Karpas-422 (cell line): ENCODE results near the gene GATB. TPM values are rescaled to one million over a fixed set of nuclear protein-coding genes. Genes with fewer than 3 reads are reported as not detected.

Experiments
- DNase-seq: peaks from one replicate; pipeline ENCODE4 v3.0.0-alpha.2; 2015
- H2AFZ ChIP-seq: fragments of 200-600 bp; sonication (generic); 2 replicates; pipeline ENCODE4 v1.6.1; 2014; ENCODE audit warnings: antibody characterized with exemption, low read length, mixed read lengths
- H3K27ac ChIP-seq: fragments of 200-600 bp; sonication (generic); 2 replicates; pipeline ENCODE4 v1.5.1; 2014; ENCODE audit warnings: mild to moderate bottlenecking, low read length, moderate library complexity
- H3K27me3 ChIP-seq: fragments of 200-600 bp; sonication (generic); 2 replicates; pipeline ENCODE4 v1.6.1; 2014; ENCODE audit warnings: low read length, mixed read lengths
- H3K36me3 ChIP-seq: fragments of 200-600 bp; sonication (generic); 2 replicates; pipeline ENCODE4 v1.6.1; 2014; ENCODE audit warnings: low read length, mixed read lengths; ENCODE audit not compliant: insufficient read depth
- H3K4me1 ChIP-seq: fragments of 200-600 bp; sonication (generic); 2 replicates; pipeline ENCODE4 v1.6.1; 2014; ENCODE audit warnings: mild to moderate bottlenecking, low read length, mixed read lengths
- H3K4me2 ChIP-seq: fragments of 200-600 bp; sonication (generic); 2 replicates; pipeline ENCODE4 v1.6.1; 2014; ENCODE audit warnings: low read length, low read depth, mild to moderate bottlenecking; ENCODE audit not compliant: poor library complexity, severe bottlenecking
- H3K4me3 ChIP-seq: fragments of 200-600 bp; sonication (generic); 2 replicates; pipeline ENCODE4 v1.5.1; 2014; ENCODE audit warnings: mild to moderate bottlenecking, antibody characterized with exemption, low read length, mixed read lengths
- H3K79me2 ChIP-seq: fragments of 200-600 bp; sonication (generic); 2 replicates; pipeline ENCODE4 v1.6.1; 2014; ENCODE audit warnings: mild to moderate bottlenecking, low read length, mixed read lengths
- H3K9ac ChIP-seq: fragments of 200-600 bp; sonication (generic); 2 replicates; pipeline ENCODE4 v1.6.0; 2014; ENCODE audit warnings: low read length
- H3K9me2 ChIP-seq: fragments of 200-600 bp; sonication (generic), shearing (Covaris generic); replicated peaks from 2 replicates; pipeline ENCODE4 v1.6.0; 2014; ENCODE audit warnings: mild to moderate bottlenecking, low read length, moderate library complexity; ENCODE audit not compliant: insufficient read depth
- H3K9me3 ChIP-seq: fragments of 300-700, 200-600 bp; sonication (generic); 2 replicates; pipeline ENCODE4 v1.6.1; 2014; ENCODE audit warnings: low read length, mixed read lengths
- H4K20me1 ChIP-seq: fragments of 200-600 bp; sonication (generic); 2 replicates; pipeline ENCODE4 v1.6.1; 2014; ENCODE audit warnings: mild to moderate bottlenecking, antibody characterized with exemption, low read length, low read depth; ENCODE audit not compliant: insufficient read depth
- total RNA-seq: library from RNA; depleted of rRNA; stranded (reverse); fragments of >200 nt; shearing (Covaris generic); gene quantifications from 2 replicates; pipeline ENCODE4 v1.2.3, GENCODE V29; 2014; ENCODE audit warnings: low replicate concordance

Gene GATB
- total RNA-seq, 1 experiment from 2014 or later, result 18.9 TPM

GRCh38 chr4:151804821-151805220, 44.0 kb upstream of the GATB start:
- peaks cover 4% of the 10 kb centered on the region; the same call in 1 of the 2 replicates for H3K9me2 ChIP-seq
- H3K9me3 ChIP-seq, result no peaks in the 10 kb centered on the region
- H3K4me2 ChIP-seq, result no peak overlapping the region
- no peak overlapping the region for H2AFZ ChIP-seq
- no peaks in the 10 kb centered on the region for H3K36me3 ChIP-seq
- H3K4me1 ChIP-seq, result peaks cover 6% of the 10 kb centered on the region
- H3K79me2 ChIP-seq, result no peaks in the 10 kb centered on the region
- no peak overlapping the region for H3K9ac ChIP-seq
- H3K4me3 ChIP-seq, result no peak overlapping the region
- H4K20me1 ChIP-seq, result no peaks in the 10 kb centered on the region
- no peak for DNase-seq
- H3K27me3 ChIP-seq, result no peaks in the 10 kb centered on the region
- no peak overlapping the region for H3K27ac ChIP-seq

GRCh38 chr4:151804086-151804630, 43.4 kb upstream of the GATB start:
- Histone ChIP-seq H3K27me3 (no peaks in the 10 kb centered on the region), H3K79me2 (no peaks in the 10 kb centered on the region), H3K9ac (no peak overlapping the region), H3K4me3 (no peak overlapping the region), H3K27ac (no peak overlapping the region), H3K36me3 (no peaks in the 10 kb centered on the region), H3K9me3 (no peaks in the 10 kb centered on the region), H3K9me2 (peaks cover 4% of the 10 kb centered on the region; the same call in 1 of the 2 replicates), H4K20me1 (no peaks in the 10 kb centered on the region), H3K4me1 (peaks cover 13% of the 10 kb centered on the region), H2AFZ (no peak overlapping the region), H3K4me2 (no peak overlapping the region)
- DNase-seq, result no peak

DNA sequence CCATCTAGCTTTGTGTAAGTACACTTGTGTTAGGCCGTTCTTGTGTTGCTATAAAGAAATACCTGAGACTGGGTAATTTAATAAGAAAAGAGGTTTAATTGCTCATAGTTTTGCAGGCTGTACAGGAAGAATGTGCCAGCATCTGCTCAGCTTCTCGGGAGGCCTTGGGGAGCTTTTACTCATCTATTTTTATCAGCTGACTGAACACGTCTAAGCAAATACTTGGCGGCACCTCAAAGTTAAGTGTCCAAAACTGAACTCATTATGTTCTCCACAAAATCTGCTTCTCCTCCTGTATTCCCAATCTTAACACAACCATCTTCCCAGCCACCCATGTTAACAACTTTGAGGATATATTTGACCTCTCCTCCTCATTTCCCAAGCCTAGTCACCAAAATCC, 42.4 kb upstream of the GATB start:
- H3K4me3 ChIP-seq, result no peak overlapping the region

DNA sequence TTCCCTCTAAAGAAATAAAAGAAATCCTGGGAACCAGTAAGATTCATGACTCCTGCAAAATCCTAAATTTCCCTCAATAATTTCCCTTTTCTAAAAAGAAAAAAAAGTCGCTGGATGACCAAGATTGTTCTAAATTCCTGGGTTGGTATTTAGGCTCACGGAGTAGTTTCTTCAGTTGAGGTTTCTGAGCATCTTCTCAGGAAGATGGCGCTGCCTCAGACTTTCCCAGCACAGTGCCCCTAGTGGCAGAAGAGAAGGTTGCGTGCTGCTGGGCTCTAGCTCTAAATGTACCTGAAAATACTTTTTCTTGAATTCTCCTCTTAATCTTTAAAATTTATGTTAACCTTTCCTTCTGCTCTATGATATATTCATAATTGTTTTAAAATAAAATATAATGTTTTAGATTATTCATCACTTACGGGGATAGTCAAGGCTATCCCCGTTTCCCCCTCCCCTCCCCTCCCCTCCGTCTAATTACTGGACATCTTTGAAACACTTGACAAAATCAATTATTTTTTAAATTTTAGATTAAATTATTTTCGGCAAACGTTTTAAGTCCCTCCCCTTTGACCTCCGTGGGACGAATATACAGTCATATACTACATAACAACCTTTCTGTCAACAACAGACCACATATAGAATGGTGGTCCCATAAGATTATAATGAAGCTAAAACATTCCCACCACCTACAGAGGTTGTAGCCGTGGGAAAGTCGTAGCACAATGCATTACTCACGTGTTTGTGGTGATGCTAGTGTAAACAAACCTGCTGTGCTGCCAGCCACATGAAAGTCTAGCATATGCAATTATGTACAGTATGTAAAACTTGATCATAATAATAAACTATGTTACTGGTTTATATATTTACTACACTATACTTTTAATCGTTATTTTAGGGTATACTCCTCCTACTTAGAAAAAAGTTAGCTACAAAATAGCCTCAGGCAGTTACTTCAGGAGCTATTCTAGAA, 41.0 kb upstream of the GATB start:
- H3K79me2 ChIP-seq, result no peaks in the 10 kb centered on the region
- peaks cover 4% of the 10 kb centered on the region; the same call in 1 of the 2 replicates for H3K9me2 ChIP-seq
- no peak overlapping the region for H3K27ac ChIP-seq
- H3K9me3 ChIP-seq, result no peaks in the 10 kb centered on the region
- no peaks in the 10 kb centered on the region for H4K20me1 ChIP-seq
- peak; percentile 91 for DNase-seq
- H3K9ac ChIP-seq, result no peak overlapping the region
- H3K27me3 ChIP-seq, result no peaks in the 10 kb centered on the region
- H3K36me3 ChIP-seq, result no peaks in the 10 kb centered on the region
- H2AFZ ChIP-seq, result peak overlapping the region; percentile 13; the same call in 1 of the 2 replicates
- H3K4me3 ChIP-seq, result no peak overlapping the region
- peaks cover 23% of the 10 kb centered on the region for H3K4me1 ChIP-seq
- no peak overlapping the region for H3K4me2 ChIP-seq

More for the DNA sequence above, 42.4 kb upstream of the GATB start:
- peaks cover 22% of the 10 kb centered on the region for H3K4me1 ChIP-seq
- DNase-seq, result no peak
- H3K36me3 ChIP-seq, result no peaks in the 10 kb centered on the region
- H3K9me3 ChIP-seq, result no peaks in the 10 kb centered on the region
- H3K9me2 ChIP-seq, result peaks cover 4% of the 10 kb centered on the region; the same call in 1 of the 2 replicates
- H3K4me2 ChIP-seq, result no peak overlapping the region
- no peaks in the 10 kb centered on the region for H3K79me2 ChIP-seq
- H3K27me3 ChIP-seq, result no peaks in the 10 kb centered on the region
- H3K27ac ChIP-seq, result no peak overlapping the region
- H2AFZ ChIP-seq, result no peak overlapping the region
- H3K9ac ChIP-seq, result no peak overlapping the region
- no peaks in the 10 kb centered on the region for H4K20me1 ChIP-seq

GRCh38 chr4:151799417-151800012, 38.7 kb upstream of the GATB start:
- Histone ChIP-seq H3K4me2 (peak overlapping the region; percentile 24), H3K36me3 (no peaks in the 10 kb centered on the region), H3K27ac (no peak overlapping the region), H4K20me1 (no peaks in the 10 kb centered on the region), H3K9ac (no peak overlapping the region), H3K27me3 (no peaks in the 10 kb centered on the region), H3K9me3 (no peaks in the 10 kb centered on the region), H3K9me2 (peaks cover 4% of the 10 kb centered on the region; the same call in 1 of the 2 replicates), H2AFZ (no peak overlapping the region; the same call in 1 of the 2 replicates), H3K79me2 (no peaks in the 10 kb centered on the region), H3K4me1 (peaks cover 23% of the 10 kb centered on the region), H3K4me3 (no peak overlapping the region)
- no peak for DNase-seq

DNA sequence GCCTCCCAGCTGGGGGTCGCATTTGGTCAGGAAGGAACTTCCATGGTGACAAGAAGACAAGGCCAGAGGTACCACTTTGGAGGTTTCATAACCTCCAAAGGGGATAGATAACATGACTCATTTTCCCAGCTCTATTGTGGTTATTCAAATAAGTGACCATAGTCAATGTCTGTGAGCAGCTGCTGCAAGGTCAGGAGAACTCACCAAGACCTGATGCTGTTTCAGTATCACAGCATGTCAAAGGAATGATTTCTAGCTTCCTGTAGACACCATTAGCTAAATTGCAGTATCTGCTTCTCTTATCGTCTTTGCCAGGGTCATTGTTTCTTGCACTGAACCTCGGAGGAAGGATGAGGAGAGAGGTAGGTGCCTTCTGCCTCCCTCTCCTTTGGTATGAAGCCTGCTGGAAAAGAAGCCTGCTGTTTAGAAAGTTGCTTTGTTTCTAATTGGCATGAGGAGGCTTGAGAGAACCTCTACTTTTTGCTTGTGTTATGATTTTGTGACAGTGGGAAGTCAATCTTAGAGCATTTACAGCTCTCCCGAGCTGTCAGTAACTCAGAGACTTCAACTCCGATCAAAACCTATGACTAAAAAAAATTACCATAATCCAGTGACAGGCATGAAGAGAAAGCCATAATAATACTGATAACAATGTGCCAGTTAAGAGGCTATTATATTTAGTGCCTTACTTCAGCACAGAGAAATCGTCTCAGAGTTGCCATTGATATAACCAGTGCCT, 38.0 kb upstream of the GATB start:
- peak overlapping the region; percentile 24 for H3K4me2 ChIP-seq
- peak overlapping the region; percentile 8; the same call in 1 of the 2 replicates for H2AFZ ChIP-seq
- 0 out of 2 replicates have a peak overlapping the region, but pooled peaks have one; percentile 3 for H3K27ac ChIP-seq
- no peaks in the 10 kb centered on the region for H3K79me2 ChIP-seq
- H4K20me1 ChIP-seq, result no peaks in the 10 kb centered on the region
- H3K9me2 ChIP-seq, result peaks cover 4% of the 10 kb centered on the region; the same call in 1 of the 2 replicates
- DNase-seq, result no peak
- H3K36me3 ChIP-seq, result no peaks in the 10 kb centered on the region
- H3K9ac ChIP-seq, result 0 out of 2 replicates have a peak overlapping the region, but pooled peaks have one; percentile 12
- H3K4me3 ChIP-seq, result no peak overlapping the region; the same call in 1 of the 2 replicates
- H3K4me1 ChIP-seq, result peaks cover 23% of the 10 kb centered on the region
- no peaks in the 10 kb centered on the region for H3K9me3 ChIP-seq
- H3K27me3 ChIP-seq, result no peaks in the 10 kb centered on the region

DNA sequence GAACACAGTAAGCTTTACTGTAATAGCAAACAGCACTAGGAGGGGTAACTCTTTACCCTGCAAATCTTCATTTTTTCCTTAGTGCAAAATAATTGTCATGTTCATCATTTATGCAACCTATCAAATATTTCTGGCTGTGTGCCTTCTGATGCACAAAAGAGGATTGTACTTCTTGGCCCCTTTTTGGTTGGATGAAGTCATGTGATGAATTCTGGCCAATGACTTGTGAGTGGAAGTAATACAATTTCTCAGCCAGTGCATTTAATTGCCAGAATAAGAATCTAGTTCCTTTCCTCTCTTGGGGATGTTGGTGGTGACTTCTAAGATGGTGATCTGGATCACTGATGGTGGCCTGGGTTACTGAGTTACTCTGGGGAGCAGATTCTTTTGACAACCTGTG, 37.0 kb upstream of the GATB start:
- peaks cover 4% of the 10 kb centered on the region; the same call in 1 of the 2 replicates for H3K9me2 ChIP-seq
- no peak overlapping the region for H2AFZ ChIP-seq
- no peaks in the 10 kb centered on the region for H3K27me3 ChIP-seq
- H3K4me1 ChIP-seq, result peaks cover 19% of the 10 kb centered on the region
- no peak overlapping the region for H3K4me3 ChIP-seq
- no peak overlapping the region for H3K4me2 ChIP-seq
- H3K9ac ChIP-seq, result no peak overlapping the region
- no peak overlapping the region for H3K27ac ChIP-seq
- H3K79me2 ChIP-seq, result no peaks in the 10 kb centered on the region
- no peak for DNase-seq
- H3K9me3 ChIP-seq, result no peaks in the 10 kb centered on the region
- no peaks in the 10 kb centered on the region for H4K20me1 ChIP-seq
- no peaks in the 10 kb centered on the region for H3K36me3 ChIP-seq
